ENCODE data around the gene CUX1.

DNA sequence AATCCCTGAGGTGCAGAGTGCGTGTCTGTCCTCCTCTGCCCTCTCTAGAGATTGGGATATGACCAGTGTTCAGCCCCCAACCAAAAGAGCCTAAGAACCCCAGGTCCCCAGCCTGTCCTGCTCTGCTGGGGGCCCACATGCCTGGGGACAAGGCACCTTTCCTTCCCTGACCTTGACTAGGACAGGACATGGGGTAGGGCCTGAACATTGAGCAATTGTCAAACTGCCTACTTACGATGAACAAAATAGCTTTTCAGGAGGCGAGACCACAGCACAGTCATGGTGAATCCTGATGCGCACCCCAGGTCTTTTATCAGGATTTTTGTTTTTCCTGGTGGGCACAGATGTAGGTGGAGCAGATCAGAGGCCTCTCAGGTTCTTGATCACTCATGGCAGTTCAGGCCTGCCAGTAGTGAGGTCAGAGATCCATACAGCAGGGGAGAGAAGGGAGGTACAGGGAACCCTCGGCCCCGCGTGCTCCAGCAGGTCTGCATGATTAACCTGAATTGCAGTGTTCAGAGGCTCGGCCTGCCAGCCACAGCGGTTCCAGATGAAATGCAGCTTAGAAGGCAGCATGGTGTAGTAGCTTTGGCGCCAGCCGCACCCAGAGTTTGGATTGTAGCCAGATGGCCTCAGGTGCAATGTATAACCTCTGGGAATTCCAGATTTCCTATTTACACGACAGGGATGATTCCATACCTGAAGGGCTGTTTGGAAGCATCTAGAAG, 191.3 kb downstream of the CUX1 start:
- TF ChIP-seq, protein P1, sequence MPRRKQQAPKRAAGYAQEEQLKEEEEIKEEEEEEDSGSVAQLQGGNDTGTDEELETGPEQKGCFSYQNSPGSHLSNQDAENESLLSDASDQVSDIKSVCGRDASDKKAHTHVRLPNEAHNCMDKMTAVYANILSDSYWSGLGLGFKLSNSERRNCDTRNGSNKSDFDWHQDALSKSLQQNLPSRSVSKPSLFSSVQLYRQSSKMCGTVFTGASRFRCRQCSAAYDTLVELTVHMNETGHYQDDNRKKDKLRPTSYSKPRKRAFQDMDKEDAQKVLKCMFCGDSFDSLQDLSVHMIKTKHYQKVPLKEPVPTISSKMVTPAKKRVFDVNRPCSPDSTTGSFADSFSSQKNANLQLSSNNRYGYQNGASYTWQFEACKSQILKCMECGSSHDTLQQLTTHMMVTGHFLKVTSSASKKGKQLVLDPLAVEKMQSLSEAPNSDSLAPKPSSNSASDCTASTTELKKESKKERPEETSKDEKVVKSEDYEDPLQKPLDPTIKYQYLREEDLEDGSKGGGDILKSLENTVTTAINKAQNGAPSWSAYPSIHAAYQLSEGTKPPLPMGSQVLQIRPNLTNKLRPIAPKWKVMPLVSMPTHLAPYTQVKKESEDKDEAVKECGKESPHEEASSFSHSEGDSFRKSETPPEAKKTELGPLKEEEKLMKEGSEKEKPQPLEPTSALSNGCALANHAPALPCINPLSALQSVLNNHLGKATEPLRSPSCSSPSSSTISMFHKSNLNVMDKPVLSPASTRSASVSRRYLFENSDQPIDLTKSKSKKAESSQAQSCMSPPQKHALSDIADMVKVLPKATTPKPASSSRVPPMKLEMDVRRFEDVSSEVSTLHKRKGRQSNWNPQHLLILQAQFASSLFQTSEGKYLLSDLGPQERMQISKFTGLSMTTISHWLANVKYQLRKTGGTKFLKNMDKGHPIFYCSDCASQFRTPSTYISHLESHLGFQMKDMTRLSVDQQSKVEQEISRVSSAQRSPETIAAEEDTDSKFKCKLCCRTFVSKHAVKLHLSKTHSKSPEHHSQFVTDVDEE (CRISPR knock-in tag; IDR thresholded peaks at IDR 0.05) = no peak
- TF ChIP-seq SNAI2 (CRISPR knock-in tag; IDR thresholded peaks at IDR 0.05) (no peak), ZFP3 (CRISPR knock-in tag; IDR thresholded peaks at IDR 0.05) (no peak), ARNTL (CRISPR knock-in tag; IDR thresholded peaks at IDR 0.05; ENCODE audit: borderline replicate concordance, low read depth) (no peak), CSDC2 (CRISPR knock-in tag; IDR thresholded peaks at IDR 0.05) (no peak), ZFP30 (CRISPR knock-in tag; IDR thresholded peaks at IDR 0.05) (no peak), PPARA (CRISPR knock-in tag; IDR thresholded peaks at IDR 0.05; ENCODE audit: borderline replicate concordance) (no peak), GLIS3 (CRISPR knock-in tag; IDR thresholded peaks at IDR 0.05) (no peak)
- TF ChIP-seq, protein P2, sequence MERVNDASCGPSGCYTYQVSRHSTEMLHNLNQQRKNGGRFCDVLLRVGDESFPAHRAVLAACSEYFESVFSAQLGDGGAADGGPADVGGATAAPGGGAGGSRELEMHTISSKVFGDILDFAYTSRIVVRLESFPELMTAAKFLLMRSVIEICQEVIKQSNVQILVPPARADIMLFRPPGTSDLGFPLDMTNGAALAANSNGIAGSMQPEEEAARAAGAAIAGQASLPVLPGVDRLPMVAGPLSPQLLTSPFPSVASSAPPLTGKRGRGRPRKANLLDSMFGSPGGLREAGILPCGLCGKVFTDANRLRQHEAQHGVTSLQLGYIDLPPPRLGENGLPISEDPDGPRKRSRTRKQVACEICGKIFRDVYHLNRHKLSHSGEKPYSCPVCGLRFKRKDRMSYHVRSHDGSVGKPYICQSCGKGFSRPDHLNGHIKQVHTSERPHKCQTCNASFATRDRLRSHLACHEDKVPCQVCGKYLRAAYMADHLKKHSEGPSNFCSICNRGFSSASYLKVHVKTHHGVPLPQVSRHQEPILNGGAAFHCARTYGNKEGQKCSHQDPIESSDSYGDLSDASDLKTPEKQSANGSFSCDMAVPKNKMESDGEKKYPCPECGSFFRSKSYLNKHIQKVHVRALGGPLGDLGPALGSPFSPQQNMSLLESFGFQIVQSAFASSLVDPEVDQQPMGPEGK (CRISPR knock-in tag; IDR thresholded peaks at IDR 0.05; ENCODE audit: borderline replicate concordance) = no peak

Data from SK-N-SH treated with all-trans-retinoic acid at 6 μM for 48 hours (cell line).